Measurements from ENCODE around the gene KIAA0513.
A peak's percentile ranks its signal among the peaks of the same experiment; 100 is the strongest.

KIAA0513 gene

DNA sequence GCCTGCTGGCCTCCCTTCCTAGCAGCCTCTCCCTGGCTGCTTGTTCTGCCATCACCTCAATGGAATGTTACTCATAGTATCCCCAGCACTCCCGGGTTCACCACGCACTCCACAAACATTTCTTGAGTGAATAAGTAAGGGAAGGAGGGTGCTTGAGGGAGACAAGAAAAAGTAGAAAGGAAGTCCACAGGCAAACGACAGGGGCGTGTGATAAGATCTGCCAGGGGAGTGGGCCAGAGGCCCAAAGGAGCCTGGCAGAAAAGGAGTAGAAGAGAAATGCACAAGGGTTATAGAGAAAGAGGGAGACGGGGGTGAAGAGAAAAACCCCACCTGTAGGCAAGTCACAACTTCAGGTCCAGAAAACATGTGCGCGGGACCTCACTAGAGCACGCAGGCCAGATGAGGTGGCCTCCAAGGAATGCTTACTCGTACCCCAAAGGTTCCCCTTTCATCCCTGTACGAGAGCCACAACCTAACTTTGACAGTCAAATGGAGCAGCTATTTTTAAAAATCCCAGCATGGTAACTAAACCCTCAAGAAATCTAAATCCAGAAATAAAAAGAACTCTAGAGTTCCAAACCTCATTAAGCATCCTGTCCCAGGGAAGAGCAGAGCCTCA lies 22.9 kb upstream of the KIAA0513 start:
- DNase-seq (ENCODE audit: low spot score): no peak

DNA sequence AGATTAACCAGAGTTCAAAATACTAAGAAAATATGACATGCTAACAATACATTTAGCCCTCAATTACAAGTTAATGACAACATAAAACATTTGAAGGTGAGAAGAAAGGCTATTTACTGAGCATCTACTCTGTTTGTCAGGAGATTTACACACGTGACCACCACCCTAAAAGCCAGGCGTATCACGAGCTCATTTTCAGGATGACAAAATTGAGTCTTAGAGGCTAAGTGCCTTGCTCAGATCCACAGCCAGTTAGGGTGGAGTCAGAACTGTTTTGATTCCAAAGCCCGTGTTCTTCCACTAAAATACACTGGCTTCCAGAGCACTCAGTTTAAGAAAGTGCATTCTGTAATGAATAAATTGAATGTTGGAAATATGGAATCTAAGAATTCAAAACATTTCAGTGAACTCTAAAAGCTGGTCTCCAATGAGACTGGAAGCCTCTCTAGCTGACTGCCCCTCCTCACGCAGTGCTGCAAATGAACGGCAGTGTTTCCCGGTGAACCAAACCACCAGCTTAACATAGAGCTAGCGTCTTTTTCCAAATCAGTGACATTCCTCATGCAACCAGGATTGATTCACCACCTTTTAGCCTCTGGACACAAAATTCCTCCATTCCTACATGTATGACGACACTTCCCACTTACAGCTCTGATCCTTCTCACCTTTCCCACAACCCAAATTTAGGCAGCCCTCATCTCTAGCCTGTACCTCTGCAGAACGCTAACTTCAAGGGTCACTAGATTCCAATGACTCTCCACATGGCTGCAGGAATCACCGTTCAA lies 22.1 kb upstream of the KIAA0513 start:
- DNase-seq (ENCODE audit: low spot score): no peak

DNA sequence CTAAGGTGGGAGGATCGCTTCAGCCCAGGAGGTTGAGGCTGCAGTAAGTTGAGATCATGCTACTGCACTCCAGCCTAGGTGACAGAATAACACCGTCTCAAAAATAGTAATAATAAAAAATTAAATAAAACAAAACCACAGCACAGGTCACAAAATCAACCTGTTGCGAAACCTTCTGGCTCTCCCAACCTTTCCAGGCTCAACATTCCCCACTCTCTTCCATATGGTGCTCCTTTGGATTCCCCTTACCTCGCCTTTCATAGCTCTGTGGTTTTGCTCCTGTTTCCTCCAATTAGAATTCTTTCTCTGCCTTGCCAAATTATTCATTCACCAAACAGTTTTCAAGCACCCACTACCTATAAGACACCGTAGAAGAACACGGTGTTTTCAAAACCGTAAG lies 21.0 kb upstream of the KIAA0513 start:
- DNase-seq (ENCODE audit: low spot score): no peak

DNA sequence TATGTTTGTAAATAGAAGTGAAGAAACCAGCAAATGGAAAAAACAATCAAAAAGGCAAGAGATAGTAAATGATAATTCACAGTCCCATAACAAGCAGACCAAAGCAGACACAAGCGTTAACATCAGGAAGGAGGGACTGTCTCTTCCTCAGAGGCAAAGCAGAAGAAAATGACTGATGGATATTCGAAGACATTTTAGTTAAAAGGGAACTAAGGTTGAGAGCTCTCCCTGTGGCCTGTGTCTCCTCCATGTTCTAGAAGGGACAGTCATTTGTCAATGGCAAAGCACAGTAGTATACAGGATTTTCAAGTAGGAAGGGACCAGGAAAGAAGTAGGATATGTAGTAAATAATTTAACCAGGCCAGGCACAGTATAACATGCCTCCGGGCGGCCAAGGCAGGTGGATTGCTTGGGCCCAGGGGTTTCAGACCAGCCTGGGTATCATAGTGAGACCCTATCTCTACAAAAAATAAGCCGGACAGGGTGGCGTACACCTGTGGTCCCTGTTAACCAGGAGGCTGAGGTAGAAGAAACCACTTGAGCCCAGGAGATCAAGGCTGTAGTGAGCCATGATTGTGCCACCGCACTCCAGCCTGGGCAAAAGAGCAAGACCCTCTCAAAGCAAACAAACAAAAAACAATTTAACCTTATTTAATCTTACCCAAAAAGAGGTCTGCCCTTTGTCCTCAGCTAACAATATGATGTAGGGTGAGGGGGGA lies 19.9 kb upstream of the KIAA0513 start:
- no peak for DNase-seq (ENCODE audit: low spot score)

DNA sequence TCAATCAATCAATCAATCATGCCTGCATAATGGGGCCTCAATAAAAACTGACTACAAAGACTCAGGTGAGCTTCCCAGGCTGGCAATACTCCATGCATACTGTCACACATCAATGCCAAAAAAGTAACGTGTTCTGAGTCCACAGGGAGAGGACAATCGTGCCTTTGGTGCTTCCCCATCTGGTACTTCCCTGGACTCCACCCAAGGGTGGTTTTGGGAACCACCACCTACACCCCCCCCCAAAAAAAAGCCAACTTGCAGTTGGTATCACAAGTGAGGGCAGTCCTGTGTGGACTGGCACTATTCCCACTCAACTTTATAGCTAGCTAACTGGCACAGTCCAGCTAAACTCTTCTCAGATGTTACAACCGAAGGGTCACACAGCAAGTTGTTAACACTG lies 19.3 kb upstream of the KIAA0513 start:
- no peak for DNase-seq (ENCODE audit: low spot score)

DNA sequence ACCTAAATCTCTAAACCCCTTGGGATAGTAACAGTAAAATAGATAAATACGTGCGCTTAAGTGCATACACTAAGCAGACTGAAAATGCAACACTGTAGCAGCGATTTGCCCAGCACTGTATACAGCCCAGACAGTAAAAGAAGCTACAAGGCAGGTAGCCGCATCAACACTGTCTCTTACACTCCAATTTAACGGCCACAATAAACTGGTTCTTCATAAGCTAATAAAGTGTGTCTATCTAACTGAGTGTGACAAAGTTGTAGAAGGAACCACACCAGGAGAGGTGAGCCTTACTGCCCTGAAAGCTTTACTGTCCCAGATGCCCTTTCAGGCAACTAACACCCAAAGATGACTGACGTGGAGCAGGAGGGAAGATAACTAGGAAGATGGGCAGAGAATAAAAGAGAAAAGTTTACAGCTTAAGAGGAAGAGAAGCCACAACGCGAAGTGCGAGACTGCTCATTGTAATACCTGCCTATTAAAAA lies 17.1 kb upstream of the KIAA0513 start:
- DNase-seq (ENCODE audit: low spot score): no peak

DNA sequence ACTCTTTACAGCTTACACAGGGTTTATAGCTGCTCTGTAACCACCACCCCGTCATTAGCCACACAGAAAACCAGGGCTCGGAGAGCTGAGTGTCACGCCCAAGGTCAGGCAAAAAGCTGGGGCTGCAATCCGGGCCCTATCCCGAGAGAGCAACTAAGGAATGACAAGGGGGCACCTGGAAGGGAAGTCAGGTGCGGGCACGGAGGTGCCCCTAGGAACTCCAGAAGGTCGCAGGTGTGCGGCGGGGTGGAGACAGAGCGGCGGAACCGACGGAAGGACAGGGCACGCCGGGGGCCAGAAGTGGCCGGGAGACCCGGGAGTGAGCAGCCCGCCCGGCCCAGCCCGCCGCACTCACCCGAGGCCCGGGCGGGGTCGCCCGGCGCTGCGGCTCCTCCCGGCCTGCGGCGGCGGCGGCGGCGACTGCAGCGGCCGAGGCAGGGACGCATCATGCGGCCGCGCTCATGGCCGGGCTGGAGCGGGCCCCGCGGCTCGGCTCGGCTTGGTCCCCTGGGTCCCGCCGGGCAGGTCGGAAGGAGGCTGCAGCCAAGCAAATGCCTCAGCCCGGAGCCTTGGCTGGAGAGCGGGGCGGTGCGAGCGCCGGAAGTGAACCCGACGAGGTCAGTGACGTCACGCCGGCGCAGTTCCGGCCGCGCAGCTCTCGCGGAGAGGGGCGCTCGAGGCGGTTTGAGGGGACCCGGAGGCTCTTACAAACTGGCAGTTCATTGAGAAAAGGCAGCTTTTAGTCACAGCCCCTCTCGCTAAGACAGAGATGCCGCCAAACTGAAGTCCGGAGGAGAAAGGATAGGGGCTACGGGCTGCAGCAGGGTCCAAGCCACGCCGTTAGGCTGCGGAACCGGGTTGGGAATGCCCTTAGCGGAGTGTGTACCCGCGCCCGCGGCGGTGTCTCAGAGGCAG lies 16.4 kb upstream of the KIAA0513 start, which contains the start of gene ZDHHC7:
Gene ZDHHC7, minus strand, starts transcription at position 605 of the 915 bp plus-strand sequence. CDS start 20,917 bp downstream, outside the sequence.
- peak; percentile 87 for DNase-seq (ENCODE audit: low spot score)

DNA sequence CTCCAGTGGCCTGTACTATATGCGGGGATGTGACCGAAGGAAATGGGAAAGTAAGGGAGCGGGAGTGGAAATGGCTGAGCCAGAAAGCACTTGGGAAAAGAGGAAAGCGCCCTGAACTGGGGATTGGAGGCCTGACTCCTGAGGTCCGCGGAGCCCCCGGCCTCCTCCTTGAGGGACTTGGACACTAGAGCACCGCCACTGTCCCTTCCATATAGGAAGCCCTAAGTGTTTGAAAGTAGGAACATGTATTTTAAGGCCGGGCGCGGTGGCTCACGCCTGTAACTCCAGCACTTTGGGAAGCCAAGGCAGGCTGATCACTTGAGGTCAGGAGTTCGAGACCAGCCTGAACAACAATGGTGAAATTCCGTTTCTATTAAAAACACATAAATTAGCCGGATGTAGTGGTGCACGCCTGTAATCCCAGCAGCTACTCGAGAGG lies 15.7 kb upstream of the KIAA0513 start:
- DNase-seq (ENCODE audit: low spot score): no peak

DNA sequence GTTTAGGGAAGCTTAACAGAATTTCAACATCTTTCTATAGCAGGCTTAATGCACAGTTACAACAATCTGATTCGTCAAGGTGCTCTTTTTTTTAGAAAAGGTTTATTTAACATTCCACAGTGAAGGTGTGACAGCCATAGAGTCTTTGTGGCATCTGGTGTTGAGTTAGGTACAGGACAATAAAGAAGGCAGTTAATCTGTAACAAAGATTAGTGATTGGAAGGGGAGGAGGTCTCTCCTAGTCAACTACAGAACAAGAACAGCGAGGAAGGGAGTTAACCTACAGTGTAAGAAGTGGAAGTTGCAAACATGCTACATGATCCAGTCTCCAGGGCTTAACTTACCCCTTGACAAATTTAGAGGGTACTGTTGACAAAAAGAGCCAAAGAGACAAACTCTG lies 13.3 kb upstream of the KIAA0513 start:
- no peak for DNase-seq (ENCODE audit: low spot score)

DNA sequence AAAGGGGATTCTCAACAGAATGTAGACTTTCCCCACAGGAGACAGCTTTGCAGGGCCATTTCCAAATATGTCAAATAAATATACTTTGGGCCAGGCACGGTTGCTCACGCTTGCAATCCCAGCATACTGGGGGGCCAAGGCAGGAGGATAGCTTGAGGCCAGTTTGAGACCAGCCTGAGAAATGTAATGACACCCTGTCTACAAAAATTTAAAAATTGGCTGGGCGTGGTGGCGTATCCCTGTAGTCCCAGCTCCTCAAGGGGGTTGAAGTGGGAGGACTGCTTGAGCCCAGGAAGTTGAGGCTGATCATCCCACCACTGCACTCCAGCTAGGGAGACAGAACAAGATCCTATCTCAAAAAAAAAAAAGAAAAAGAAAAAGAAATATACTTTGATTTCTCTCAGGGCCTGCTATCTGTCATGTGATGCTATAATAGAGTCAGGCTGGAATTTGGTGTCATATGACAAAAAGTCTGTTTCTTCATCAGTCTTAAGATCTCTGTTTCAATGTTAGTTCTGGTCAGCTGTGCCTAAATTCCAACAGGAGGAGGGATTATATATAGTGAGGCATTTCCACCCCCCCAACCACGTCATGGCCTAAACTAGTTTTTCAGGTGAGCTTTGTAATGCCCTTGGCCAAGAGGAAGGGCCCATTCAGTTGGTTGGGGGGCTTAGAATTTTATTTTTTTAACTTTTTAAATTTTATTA lies 12.0 kb upstream of the KIAA0513 start:
- DNase-seq (ENCODE audit: low spot score): no peak

DNA sequence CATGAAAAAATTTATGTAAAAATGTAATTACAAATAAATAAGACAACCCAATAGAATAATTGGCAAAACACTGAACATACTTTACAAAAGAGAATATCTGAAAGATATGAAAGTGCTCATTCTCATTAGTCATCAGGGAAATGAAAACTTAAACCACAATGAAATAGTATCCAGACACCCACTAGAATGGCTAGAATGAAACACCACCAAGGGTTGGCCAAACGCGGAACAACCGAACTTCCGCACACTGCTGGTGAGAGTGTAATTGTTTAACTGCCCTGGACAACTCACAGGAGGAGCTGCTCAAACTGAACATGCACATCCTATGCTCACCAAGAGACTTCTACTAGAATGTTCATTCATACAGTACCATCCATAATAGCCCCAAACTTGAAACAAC lies 10.4 kb upstream of the KIAA0513 start:
- no peak for DNase-seq (ENCODE audit: low spot score)

DNA sequence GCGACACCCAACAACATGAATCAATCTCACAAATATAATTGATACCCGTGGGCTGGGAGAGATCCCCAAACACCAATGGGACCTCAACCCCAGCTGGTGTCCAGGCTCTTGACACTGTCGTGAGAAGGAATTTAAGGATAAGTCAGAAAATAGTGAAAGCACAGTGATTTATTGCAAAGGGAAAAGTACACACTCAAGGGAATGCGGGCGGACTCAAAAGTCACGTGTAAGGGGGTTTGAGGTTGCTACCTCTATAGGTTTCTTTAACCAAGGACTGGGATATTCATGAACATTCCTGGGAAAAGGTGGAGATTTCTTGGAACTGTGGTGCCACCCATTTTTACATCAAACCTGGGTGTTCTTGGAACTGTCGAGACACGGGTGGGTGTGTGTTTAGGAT lies 10.0 kb upstream of the KIAA0513 start:
- DNase-seq (ENCODE audit: low spot score): no peak

DNA sequence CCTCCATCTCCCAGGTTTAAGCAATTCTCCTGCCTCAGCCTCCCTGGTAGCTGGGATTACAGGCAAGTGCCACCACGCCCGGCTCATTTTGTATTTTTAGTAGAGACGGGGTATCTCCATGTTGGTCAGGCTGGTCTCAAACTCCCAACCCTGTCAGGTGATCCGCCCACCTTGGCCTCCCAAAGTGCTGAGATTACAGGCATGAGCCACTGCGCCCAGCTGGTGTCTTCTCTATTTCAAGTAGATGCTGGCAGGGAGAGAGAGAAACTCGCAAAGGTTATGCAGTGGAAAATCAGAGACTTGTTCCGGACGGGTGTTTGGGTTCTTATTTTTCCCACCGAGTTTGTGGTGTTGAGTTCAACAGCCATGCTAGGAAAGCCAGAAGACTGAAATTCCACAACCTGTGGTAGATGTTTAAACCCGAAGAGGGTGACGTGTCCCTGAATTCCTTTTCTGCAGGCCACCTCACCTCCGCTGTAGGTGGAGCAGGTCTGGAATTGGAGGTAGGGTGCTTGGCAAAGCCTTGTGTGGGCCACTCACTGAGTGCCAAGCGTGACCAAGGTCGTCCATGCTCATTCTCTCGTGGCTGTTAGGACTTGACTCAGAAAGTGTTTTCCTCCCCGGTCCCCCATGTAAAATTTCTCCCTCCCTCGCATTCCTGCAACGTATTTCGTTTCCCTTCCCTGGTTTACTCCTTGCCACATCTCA lies 8.9 kb upstream of the KIAA0513 start:
- DNase-seq (ENCODE audit: low spot score): no peak

DNA sequence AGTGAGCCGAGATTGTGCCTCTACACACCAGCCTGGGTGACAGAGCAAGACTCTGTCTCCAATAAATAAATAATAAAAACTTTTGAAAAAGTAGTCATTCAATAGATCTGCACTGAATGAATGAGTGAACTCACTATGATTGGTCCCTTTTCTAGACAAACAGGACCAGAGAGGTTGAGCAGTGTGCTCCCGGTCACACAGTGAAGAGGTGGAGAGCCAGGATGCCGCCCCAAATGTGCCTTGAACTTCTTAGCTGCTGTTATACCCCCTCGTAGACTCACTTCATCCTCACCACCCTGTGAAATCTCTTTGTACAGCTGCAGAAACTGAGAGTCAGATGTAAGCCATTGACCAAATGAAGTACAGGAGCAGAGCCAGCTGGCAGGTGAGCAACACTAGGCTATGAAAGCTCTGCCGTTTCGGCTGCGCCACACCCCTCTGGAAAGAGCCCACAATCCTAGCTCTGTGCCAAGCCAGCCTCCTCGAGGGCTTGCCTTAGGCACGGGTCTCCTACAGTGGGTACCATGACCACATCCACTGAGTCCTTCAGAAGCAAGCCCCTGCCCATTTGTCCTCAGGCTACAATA lies 7.8 kb upstream of the KIAA0513 start:
- no peak for DNase-seq (ENCODE audit: low spot score)

DNA sequence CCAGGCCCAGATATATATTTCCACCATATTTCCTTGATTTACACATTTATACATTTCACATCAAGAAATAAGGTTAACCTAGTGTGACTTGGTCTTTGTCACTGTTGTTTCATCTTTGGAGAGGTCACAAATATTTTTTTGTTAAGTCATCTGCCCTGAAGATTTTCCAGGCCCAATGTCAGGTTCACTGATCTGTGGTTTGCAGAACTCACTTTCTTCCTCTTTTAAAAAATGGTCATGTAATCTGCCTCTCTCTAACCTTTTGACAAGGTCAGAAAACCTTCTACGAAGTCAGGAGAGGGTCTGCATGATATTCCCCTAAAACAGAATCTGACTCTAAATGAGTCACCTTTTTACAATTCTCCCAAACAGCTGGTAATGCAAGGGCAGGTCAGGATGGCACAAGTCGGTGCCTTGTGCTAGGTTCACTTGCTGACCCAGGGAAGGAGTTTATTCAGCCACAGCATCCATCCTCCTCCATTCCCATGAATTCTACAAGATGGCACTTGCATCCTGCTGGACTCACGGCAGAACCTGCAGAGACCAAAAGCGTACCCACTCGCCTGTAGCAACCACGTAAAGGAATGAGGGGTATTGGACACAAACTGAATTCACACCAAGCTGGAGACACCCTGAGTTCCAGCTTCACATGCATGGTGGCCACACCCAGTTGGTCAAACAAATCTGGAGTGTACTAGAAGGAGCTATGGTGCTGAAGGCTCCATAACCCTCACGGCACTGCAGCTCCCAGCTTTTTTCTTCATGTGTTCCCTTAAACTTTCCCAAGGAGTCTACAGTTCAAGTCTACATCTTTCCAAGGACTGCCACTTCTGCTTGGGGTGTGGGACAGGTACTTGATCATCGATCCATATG lies 1.6 kb upstream of the KIAA0513 start:
- no peak for DNase-seq (ENCODE audit: low spot score)

DNA sequence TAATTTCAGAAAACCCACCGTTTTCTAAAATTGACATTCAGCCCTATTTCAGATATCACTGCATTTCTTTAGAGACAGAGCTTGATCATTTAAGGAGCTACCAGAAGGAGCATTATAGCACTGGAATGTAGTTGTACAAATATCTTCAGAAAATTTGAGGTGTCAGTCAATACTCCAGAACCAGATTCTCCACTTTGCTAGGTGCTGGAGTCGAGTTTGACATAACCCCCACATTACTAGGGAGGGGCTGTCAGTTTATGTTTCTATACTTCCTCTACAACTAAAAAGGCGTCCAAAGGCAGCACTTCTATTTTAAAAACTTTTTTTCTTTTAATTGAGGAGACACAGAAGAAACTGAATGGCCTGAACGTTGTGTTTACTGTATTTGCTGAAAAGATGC lies 892 bp upstream of the KIAA0513 start:
- no peak for DNase-seq (ENCODE audit: low spot score)

DNA sequence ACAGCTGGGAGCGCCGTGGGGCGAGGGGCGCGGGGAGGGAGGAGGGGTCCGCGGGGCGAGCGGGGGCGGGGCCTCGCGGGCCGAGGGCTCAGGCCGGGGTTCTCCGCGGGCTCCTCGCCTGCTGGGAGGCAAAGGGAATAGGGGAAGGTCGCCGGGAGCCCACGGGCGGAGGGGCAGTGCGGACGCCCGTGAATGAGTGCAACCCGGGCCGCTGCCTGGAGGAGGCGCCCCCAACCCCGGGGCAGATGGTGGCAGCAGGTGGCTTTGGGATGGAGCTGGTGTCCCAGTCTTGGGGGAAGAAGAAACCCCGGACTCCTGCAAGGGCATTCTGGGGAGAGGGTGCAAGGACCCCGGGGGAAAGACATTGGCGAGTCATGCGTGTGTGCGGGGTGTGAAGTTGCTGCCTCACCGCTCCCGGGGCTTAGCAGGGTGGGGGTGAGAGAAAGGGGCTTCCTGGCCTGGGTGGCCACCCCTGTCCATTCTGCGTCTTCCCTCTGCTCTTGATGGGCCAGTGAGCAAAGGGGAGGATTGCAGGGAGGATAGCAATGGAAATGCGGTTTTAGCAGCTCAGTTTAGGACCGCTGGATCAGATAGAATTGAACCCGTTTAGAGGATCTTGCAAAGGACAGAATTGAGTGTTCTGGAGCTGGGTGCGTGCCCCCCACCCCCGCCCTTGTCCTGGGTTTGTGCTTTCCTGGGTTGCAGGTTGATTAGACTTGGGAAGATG lies 526 bp downstream of the KIAA0513 start:
- no peak for DNase-seq (ENCODE audit: low spot score)

DNA sequence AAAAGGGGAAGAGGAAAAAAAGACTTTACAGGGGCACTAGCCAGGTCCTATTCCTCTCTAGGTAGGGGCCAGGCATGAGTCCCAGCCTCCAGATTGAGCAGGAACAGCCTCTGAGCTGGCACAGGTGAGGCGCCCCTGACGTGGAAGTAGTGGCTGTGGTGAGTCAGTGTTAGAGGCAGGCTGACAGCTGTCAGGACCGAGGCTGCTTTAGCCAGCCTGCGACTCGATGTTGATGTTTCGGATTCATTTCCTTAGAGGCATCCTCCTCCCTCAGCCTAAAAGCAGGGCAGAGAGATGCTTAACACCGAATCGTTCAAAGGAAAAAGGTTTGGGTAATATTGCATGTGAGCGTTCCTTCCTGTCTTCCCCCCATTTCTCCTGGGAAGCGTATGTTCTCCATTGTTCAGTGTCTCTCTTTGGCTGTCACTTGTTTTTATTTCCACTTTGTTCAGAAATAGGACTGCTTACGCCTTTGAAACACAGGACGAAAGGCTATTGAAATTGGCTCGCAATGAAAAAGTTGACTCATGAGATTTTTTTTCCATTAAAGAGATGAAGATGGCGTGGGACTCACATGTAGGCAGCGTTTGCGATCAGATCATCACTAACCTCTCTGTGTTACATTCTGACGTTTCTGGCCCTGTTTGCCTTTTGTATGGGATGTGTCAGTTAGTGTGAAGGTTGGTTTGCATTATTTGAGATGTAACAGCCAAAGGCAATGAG lies 1.3 kb downstream of the KIAA0513 start:
- DNase-seq (ENCODE audit: low spot score): peak; percentile 53

Measured in putamen (tissue), 1 donor.